GM12878 (cell line): ENCODE results near the gene TNPO2. TPM values are rescaled to one million over a fixed set of nuclear protein-coding genes. Genes with fewer than 3 reads are reported as not detected.

Source experiments
- ASH2L ChIP-seq: fragments of 300-600, 200-600 bp; sonication (generic); IDR thresholded peaks from 2 replicates; pipeline ENCODE4 v1.6.1; 2017; ENCODE audit warnings: low read depth, mild to moderate bottlenecking, borderline replicate concordance
- BHLHE40 ChIP-seq, 2 experiments: fragments of 450-650 bp in 1 of 2; IDR thresholded peaks; 2 replicates each; pipeline ENCODE4 v1.6.1; 2011 to 2017; ENCODE audit warnings: low read depth in 2 of 2, borderline replicate concordance in 1 of 2, improper control_type of control experiment in 1 of 2, low read length in 1 of 2, mild to moderate bottlenecking in 1 of 2
- CBX5 ChIP-seq: sonication (generic); IDR thresholded peaks from 2 replicates; pipeline ENCODE4 v1.6.1; 2016; ENCODE audit warnings: low read depth, moderate library complexity, mild to moderate bottlenecking, inconsistent platforms
- CREB1 ChIP-seq: IDR thresholded peaks from 2 replicates; pipeline ENCODE4 v1.6.1; 2012; ENCODE audit warnings: low read depth, mild to moderate bottlenecking, inconsistent platforms
- CREM ChIP-seq: IDR thresholded peaks from 2 replicates; pipeline ENCODE4 v1.6.1; 2014; ENCODE audit warnings: antibody characterized with exemption, low read depth
- E4F1 ChIP-seq: fragments of 450-650 bp; IDR thresholded peaks from 2 replicates; pipeline ENCODE4 v1.6.1; 2018; ENCODE audit warnings: borderline replicate concordance, mild to moderate bottlenecking; ENCODE audit not compliant: partially characterized antibody
- ELK1 ChIP-seq: IDR thresholded peaks from 2 replicates; pipeline ENCODE4 v1.6.1; 2012; ENCODE audit warnings: low read depth, low read length, improper control_type of control experiment
- EP300 ChIP-seq, 2 experiments: fragments of 150-350 bp in 1 of 2; IDR thresholded peaks; 2 replicates each; pipeline ENCODE4 v1.6.1; 2011 to 2012; ENCODE audit warnings: low read depth in 2 of 2, low read length in 2 of 2, borderline replicate concordance in 1 of 2, improper control_type of control experiment in 1 of 2, inconsistent platforms in 1 of 2; ENCODE audit not compliant: control insufficient read depth in 1 of 2
- KDM1A ChIP-seq: fragments of 200-600 bp; sonication (generic); IDR thresholded peaks from 2 replicates; pipeline ENCODE4 v1.6.1; 2016; ENCODE audit warnings: borderline replicate concordance
- KLF5 ChIP-seq: fragments of 450-650 bp; IDR thresholded peaks from 2 replicates; pipeline ENCODE4 v1.6.1; 2014; ENCODE audit warnings: mild to moderate bottlenecking; ENCODE audit not compliant: partially characterized antibody
- LARP7 ChIP-seq: fragments of 450-650 bp; IDR thresholded peaks from 2 replicates; pipeline ENCODE4 v1.6.1; 2017; ENCODE audit warnings: mild to moderate bottlenecking
- MXI1 ChIP-seq: fragments of 150-350 bp; IDR thresholded peaks from 2 replicates; pipeline ENCODE4 v1.6.1; 2011; ENCODE audit warnings: low read depth, mild to moderate bottlenecking, inconsistent platforms, low read length, improper control_type of control experiment
- NBN ChIP-seq: fragments of 450-650 bp; IDR thresholded peaks from 2 replicates; pipeline ENCODE4 v1.6.1; 2016
- NFXL1 ChIP-seq: fragments of 450-650 bp; IDR thresholded peaks from 2 replicates; pipeline ENCODE4 v1.6.1; 2017; ENCODE audit warnings: antibody characterized with exemption, mild to moderate bottlenecking, borderline replicate concordance
- NRF1 ChIP-seq: conservative IDR thresholded peaks from 2 replicates; pipeline ENCODE4 v1.6.1; 2011; ENCODE audit warnings: mild to moderate bottlenecking, low read depth, low read length, improper control_type of control experiment
- SMAD1 ChIP-seq: fragments of 450-650 bp; IDR thresholded peaks from 2 replicates; pipeline ENCODE4 v1.6.1; 2018; ENCODE audit warnings: mild to moderate bottlenecking, low read depth; ENCODE audit not compliant: partially characterized antibody
- SMC3 ChIP-seq: IDR thresholded peaks from 2 replicates; pipeline ENCODE4 v1.6.1; 2011; ENCODE audit warnings: low read length, improper control_type of control experiment, borderline replicate concordance
- TARDBP ChIP-seq: IDR thresholded peaks from 2 replicates; pipeline ENCODE4 v1.6.1; 2016; ENCODE audit warnings: borderline replicate concordance
- ZNF207 ChIP-seq: fragments of 450-650 bp; IDR thresholded peaks from 2 replicates; pipeline ENCODE4 v1.6.1; 2014; ENCODE audit warnings: antibody characterized with exemption, mild to moderate bottlenecking, borderline replicate concordance
- ZNF24 ChIP-seq: fragments of 450-650 bp; IDR thresholded peaks from 2 replicates; pipeline ENCODE4 v1.6.1; 2017; ENCODE audit warnings: antibody characterized with exemption, mild to moderate bottlenecking
- ZZZ3 ChIP-seq: IDR thresholded peaks from 2 replicates; pipeline ENCODE4 v1.6.1; 2011; ENCODE audit warnings: low read depth; ENCODE audit not compliant: control insufficient read depth, insufficient read length
- polyA plus RNA-seq, 11 experiments: library from polyadenylated mRNA; depleted of rRNA in 4 of 11; unstranded in 6 of 11; stranded (reverse) in 5 of 11; fragments of >200 nt; fragmentation: Nextera tagmentation in 4 of 11; fragmentation: Illumina TruSeq in 1 of 11; extraction: Ambion mirVana in 4 of 11; extraction: Trizol in 1 of 11; gene quantifications; 1 replicate in 1 of 11; 2 replicates in 10 of 11; pipeline versions ENCODE4 v1.2.1 to v1.2.3, GENCODE V29; 2011 to 2016; ENCODE audit warnings: inconsistent platforms in 2 of 11, missing spikeins in 2 of 11, low read depth in 1 of 11
- total RNA-seq, 4 experiments: library from RNA; depleted of rRNA in 3 of 4; stranded (reverse); fragments of >200 nt in 3 of 4; fragmentation: Illumina TruSeq in 1 of 4; extraction: Trizol in 1 of 4; gene quantifications; 2 replicates each; pipeline versions ENCODE4 v1.2.1 to v1.2.3, GENCODE V29; 2013 to 2021
- TF ChIP-seq, protein P1 (sequence below): IDR thresholded peaks from 2 replicates; pipeline ENCODE4 v1.6.1; 2012; ENCODE audit warnings: low read depth, low read length, improper control_type of control experiment
- TF ChIP-seq, protein P2 (sequence below): IDR thresholded peaks from 2 replicates; pipeline ENCODE4 v1.6.1; 2011; ENCODE audit warnings: mild to moderate bottlenecking, low read depth, low read length, moderate library complexity; ENCODE audit not compliant: insufficient replicate concordance

The TNPO2 gene
- total and polyA plus RNA-seq, 10 of the 15 experiments (the other 5 are each of a cell fraction or from before 2014, with no cell fraction given): 5.5 to 99.7 (median 29.6) TPM

DNA sequence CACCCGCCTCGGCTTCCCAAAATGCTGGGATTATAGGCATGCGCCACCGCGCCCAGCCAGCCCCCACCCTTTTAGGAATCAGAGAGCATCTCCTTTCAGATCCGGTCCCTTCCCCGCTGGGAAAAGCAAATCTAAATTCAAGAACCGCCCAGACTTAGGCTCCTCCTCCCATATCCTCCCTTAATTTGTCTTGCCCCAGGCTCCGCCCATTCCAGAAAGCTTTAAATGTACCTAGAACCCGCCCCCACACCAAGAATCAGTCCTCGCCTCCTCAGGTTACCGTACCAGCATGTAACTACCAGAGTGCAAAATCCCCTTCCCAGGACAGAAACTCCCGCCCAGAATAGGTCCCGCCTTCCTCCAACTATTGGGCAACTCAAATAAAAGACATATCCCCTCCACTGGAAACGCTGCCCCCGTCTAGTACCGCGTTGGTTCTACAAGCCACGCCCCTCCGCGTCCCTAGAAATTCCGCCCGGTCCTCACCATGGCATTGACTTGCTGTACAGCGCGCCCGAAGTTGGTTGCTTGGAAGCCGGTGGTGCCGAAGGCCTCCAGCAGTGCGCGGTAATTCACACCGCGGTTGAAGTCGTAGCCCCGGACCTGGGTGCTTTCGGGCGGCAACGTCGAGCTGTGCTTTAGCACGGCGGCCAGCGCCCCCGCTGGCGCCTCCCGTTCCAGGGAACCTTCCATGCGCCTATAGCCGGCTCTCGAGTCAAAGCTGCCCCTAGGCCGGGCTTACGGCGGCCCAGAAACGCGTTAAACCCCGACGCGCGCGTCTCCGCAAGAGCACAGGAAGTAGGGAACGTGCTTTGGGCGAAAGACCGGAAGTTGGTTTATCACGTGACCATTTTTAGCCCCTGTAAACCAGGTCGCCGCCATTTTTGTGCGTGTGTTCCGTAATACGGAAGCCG, 42.4 kb downstream of the TNPO2 start, which contains the start of gene DHPS (continued):
- TF ChIP-seq, protein P1, sequence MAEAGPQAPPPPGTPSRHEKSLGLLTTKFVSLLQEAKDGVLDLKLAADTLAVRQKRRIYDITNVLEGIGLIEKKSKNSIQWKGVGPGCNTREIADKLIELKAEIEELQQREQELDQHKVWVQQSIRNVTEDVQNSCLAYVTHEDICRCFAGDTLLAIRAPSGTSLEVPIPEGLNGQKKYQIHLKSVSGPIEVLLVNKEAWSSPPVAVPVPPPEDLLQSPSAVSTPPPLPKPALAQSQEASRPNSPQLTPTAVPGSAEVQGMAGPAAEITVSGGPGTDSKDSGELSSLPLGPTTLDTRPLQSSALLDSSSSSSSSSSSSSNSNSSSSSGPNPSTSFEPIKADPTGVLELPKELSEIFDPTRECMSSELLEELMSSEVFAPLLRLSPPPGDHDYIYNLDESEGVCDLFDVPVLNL: no peak
- TF ChIP-seq TARDBP (peak; percentile 77; the same call in 1 of the 2 replicates), SMAD1 (no peak), SMC3 (no peak), CREM (peak; percentile 53; the same call in 1 of the 2 replicates), NFXL1 (no peak), CREB1 (peak; percentile 63), MXI1 (no peak), NBN (peak; percentile 54), ELK1 (peak; percentile 72; the same call in 1 of the 2 replicates), NRF1 (no peak), BHLHE40 (IDR thresholded peaks at IDR 0.05; ENCODE audit: borderline replicate concordance in 1 of 2, low read depth in 2 of 2, low read length in 1 of 2) (peak; percentile 83 to 96), ZZZ3 (no peak), ASH2L (peak; percentile 87; the same call in 1 of the 2 replicates), CBX5 (0 out of 2 replicates have a peak, but pooled peaks have one; percentile 64), ZNF24 (no peak), E4F1 (peak; percentile 15), KDM1A (no peak), ZNF207 (peak; percentile 90), LARP7 (peak; percentile 86), EP300 (IDR thresholded peaks at IDR 0.05; ENCODE audit: borderline replicate concordance in 1 of 2, control insufficient read depth in 1 of 2, low read depth in 2 of 2, low read length in 2 of 2) (no peak), KLF5 (peak; percentile 78)
- TF ChIP-seq, protein P2, sequence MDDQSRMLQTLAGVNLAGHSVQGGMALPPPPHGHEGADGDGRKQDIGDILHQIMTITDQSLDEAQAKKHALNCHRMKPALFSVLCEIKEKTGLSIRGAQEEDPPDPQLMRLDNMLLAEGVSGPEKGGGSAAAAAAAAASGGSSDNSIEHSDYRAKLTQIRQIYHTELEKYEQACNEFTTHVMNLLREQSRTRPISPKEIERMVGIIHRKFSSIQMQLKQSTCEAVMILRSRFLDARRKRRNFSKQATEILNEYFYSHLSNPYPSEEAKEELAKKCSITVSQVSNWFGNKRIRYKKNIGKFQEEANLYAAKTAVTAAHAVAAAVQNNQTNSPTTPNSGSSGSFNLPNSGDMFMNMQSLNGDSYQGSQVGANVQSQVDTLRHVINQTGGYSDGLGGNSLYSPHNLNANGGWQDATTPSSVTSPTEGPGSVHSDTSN: no peak
